GM10266 (cell line): ENCODE results near the gene OTOR.

Experiments used
- DNase-seq: peaks from one replicate; pipeline ENCODE4 v3.0.0; 2012; ENCODE audit errors: extremely low spot score
- TF ChIP-seq, protein P1 (sequence below): IDR thresholded peaks from 2 replicates; pipeline ENCODE4 v1.5.1; 2012; ENCODE audit warnings: mild to moderate bottlenecking, low read depth; ENCODE audit not compliant: control insufficient read depth, insufficient read depth; ENCODE audit errors: missing control alignments

The OTOR gene, protein sequence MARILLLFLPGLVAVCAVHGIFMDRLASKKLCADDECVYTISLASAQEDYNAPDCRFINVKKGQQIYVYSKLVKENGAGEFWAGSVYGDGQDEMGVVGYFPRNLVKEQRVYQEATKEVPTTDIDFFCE

DNA sequence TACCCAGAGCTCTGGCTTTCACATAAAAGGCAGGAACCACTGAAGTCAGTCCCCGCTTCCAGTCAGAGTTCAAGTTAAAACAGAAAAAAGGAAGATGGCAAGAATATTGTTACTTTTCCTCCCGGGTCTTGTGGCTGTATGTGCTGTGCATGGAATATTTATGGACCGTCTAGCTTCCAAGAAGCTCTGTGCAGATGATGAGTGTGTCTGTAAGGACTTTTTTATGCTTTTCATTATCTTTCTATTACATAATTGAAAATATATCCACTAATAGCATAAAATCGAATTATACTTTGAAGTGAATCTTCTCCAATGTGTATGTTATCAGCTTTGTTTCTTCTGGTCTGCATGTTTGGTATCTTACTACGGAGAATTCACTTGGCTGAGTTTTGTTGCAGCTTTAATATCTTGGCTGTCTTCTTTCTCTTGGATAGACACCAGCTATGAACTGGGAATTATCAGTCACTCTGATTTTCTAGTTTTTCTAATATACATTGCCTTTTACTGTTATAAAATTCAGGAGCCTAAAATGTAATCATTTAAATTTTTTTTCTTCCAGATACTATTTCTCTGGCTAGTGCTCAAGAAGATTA, at the start of gene OTOR:
Gene OTOR, plus strand, starts transcription at position 51 of the 593 bp plus-strand sequence. Its CDS starts 44 bp downstream, at position 95.
- DNase-seq, result no peak

DNA sequence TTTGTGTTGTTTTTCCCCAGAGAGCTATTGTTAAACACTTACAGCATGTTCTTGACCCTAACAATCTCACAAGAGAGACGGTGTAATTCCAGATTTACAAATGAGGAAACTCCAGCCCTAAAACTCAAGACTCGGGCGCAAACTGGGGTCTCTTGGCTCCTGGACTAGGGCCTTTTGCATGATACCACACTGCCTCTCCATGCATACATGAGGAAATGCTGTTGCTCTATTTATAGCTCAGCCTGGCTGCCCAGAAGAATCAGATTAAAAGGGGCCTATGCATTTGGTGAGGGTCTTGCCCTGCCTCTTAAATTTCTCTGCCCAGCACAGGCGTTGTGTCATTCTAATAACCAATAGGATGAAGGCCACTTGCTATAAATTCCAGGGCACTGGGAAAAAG, 48.9 kb upstream of the OTOR start:
- no peak for DNase-seq
- TF ChIP-seq, protein P1, sequence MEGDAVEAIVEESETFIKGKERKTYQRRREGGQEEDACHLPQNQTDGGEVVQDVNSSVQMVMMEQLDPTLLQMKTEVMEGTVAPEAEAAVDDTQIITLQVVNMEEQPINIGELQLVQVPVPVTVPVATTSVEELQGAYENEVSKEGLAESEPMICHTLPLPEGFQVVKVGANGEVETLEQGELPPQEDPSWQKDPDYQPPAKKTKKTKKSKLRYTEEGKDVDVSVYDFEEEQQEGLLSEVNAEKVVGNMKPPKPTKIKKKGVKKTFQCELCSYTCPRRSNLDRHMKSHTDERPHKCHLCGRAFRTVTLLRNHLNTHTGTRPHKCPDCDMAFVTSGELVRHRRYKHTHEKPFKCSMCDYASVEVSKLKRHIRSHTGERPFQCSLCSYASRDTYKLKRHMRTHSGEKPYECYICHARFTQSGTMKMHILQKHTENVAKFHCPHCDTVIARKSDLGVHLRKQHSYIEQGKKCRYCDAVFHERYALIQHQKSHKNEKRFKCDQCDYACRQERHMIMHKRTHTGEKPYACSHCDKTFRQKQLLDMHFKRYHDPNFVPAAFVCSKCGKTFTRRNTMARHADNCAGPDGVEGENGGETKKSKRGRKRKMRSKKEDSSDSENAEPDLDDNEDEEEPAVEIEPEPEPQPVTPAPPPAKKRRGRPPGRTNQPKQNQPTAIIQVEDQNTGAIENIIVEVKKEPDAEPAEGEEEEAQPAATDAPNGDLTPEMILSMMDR, result no peak

More for the DNA sequence above, at the start of gene OTOR:
- TF ChIP-seq, protein P1, result no peak

DNA sequence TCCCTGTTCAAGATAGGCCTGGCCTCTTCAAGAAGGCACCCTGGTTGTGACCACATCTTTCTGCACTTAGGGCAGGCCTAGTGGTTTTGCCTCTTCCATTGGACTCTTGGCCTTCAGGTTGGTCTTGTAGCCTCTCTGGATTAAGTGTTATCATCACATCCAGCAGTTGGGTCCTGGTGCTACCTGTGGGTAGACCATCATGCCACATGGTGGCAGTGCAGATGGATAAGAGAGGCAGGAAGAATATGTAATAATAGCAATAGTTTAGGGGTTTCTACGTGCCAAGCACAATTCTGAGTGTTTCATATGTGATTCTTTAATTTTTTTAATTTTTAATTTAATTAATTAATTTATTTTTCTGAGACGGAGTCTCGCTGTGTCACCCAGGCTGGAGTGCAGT, 46.9 kb upstream of the OTOR start:
- TF ChIP-seq, protein P1, result peak; percentile 42
- no peak for DNase-seq

DNA sequence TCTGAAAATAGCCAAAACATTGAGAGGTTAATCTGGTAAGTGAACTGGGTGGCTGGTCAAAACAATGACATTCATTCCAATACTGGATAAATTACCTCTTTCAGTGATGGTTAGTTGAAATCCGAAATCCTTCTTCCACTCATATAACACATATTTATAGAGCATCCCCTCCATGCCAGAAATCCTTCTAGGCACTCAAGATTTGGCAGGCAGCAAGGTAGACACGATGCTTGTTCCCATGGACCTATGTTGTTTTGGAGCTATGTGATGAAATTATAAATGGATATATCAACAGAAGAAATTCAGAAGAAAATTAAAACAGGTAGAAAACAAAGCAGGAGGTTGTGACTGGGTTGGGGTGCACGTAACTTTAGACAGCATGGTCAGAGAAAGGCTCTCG, 44.6 kb upstream of the OTOR start:
- DNase-seq, result no peak

DNA sequence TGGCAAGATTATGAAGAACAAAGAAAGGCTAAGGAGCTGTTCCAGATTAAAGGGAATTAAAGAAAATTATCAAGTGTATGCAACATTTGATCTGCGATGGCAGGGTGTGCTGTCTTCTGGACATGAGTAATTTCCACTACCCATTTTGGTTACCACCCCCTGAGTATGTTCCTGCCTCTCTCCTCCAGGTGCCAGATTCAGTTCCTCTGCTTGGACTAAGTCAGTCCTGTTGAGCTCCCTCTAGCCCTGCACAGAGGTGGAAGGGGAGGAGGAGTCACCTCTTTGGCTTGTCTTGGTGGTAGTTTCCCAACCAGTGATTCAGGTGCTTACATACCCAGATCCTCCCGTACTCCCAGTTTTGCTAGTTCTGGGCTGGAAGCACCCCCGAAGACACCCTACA, 40.5 kb upstream of the OTOR start:
- no peak for DNase-seq
- TF ChIP-seq, protein P1, result no peak

More for the DNA sequence above, 44.6 kb upstream of the OTOR start:
- TF ChIP-seq, protein P1, result no peak

DNA sequence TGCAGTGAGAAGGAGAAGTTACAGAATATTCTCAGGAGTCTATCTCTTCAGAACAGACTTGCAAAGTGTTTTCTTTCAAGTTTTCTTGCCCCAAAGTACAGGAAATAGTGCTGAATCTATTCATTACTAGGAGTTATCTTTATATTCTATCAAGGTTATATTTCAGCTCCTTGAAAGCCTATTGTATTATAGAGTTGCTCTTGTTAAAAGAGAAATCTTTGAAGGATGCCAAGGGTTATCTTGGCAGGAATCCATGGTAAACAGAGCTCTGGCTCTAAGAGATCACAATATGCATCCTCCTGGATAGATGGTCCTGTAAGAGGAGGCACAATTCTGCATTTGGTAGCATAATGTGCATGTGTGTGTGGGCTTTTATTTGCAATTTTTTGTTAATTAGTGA, 39.6 kb upstream of the OTOR start:
- no peak for DNase-seq
- TF ChIP-seq, protein P1, result no peak

DNA sequence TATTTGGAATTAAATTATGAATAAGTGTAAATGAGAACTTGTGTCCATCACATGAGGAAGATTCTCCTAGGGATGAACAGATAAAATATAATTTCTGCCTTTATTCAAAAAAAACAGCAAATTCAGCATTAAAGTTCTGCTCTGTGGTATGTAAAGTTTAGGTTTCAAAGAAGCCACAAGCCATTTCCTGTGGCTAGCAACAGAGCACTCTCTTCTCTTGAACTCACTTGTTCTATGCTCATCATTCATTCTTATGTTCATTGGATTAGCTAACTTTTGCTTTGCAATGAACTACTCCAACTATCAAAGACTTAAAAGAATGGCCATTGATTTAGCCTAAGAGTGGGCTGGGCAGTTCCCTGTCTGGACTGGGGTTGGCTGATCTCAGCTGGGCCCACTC, 39.1 kb upstream of the OTOR start:
- TF ChIP-seq, protein P1, result no peak
- DNase-seq, result peak; percentile 36
